ENCODE data around the gene ATP13A5.

ATP13A5 gene

GRCh38 chr3:193333229-193333628 lies 45.3 kb downstream of the ATP13A5 start:
- no peak overlapping the region for H2AFZ ChIP-seq (ENCODE audit: low read depth, low read length)
- no peaks in the 10 kb centered on the region for H3K9me3 ChIP-seq (ENCODE audit: insufficient read depth, low read length)
- H4K20me1 ChIP-seq (ENCODE audit: insufficient read depth, low read length): no peaks in the 10 kb centered on the region
- no peaks in the 10 kb centered on the region for H3K36me3 ChIP-seq (replicated peaks; ENCODE audit: low read depth, low read length)
- no peaks in the 10 kb centered on the region for H3K79me2 ChIP-seq (ENCODE audit: low read length)
- TF ChIP-seq CTCF (IDR thresholded peaks at IDR 0.05; ENCODE audit: low read depth, low read length) (no peak), EZH2phosphoT487 (IDR thresholded peaks at IDR 0.05; ENCODE audit: low read depth) (no peak)
- no peak overlapping the region for H3K27ac ChIP-seq (ENCODE audit: low read length)
- H3K4me2 ChIP-seq (ENCODE audit: low read length): no peak overlapping the region
- peaks cover 8% of the 10 kb centered on the region; the same call in 1 of the 2 replicates for H3K4me1 ChIP-seq (ENCODE audit: low read length)
- no peak overlapping the region for H3K9ac ChIP-seq (ENCODE audit: low read length)
- no peaks in the 10 kb centered on the region for H3K27me3 ChIP-seq (ENCODE audit: low read depth, low read length)
- H3K4me3 ChIP-seq (ENCODE audit: low read length): no peak overlapping the region

GRCh38 chr3:193330555-193331204 lies 47.9 kb downstream of the ATP13A5 start:
- H4K20me1 ChIP-seq (ENCODE audit: insufficient read depth, low read length): no peaks in the 10 kb centered on the region
- no peaks in the 10 kb centered on the region for H3K79me2 ChIP-seq (ENCODE audit: low read length)
- H3K9me3 ChIP-seq (ENCODE audit: insufficient read depth, low read length): no peaks in the 10 kb centered on the region
- no peak overlapping the region for H3K9ac ChIP-seq (ENCODE audit: low read length)
- H3K4me1 ChIP-seq (ENCODE audit: low read length): peaks cover 8% of the 10 kb centered on the region; the same call in 1 of the 2 replicates
- no peaks in the 10 kb centered on the region for H3K36me3 ChIP-seq (replicated peaks; ENCODE audit: low read depth, low read length)
- no peak overlapping the region for H3K4me2 ChIP-seq (ENCODE audit: low read length)
- no peak overlapping the region for H2AFZ ChIP-seq (ENCODE audit: low read depth, low read length)
- no peaks in the 10 kb centered on the region for H3K27me3 ChIP-seq (ENCODE audit: low read depth, low read length)
- H3K27ac ChIP-seq (ENCODE audit: low read length): no peak overlapping the region
- TF ChIP-seq CTCF (IDR thresholded peaks at IDR 0.05; ENCODE audit: low read depth, low read length) (no peak), EZH2phosphoT487 (IDR thresholded peaks at IDR 0.05; ENCODE audit: low read depth) (no peak)
- H3K4me3 ChIP-seq (ENCODE audit: low read length): no peak overlapping the region

- H3K4me2 ChIP-seq (ENCODE audit: low read length): no peak overlapping the region
- H3K36me3 ChIP-seq (replicated peaks; ENCODE audit: low read depth, low read length): no peaks in the 10 kb centered on the region
- H3K27ac ChIP-seq (ENCODE audit: low read length): no peak overlapping the region
- no peaks in the 10 kb centered on the region for H3K79me2 ChIP-seq (ENCODE audit: low read length)
- no peaks in the 10 kb centered on the region for H3K9me3 ChIP-seq (ENCODE audit: insufficient read depth, low read length)
- H3K27me3 ChIP-seq (ENCODE audit: low read depth, low read length): no peaks in the 10 kb centered on the region
- no peak overlapping the region for H3K4me3 ChIP-seq (ENCODE audit: low read length)
- H3K4me1 ChIP-seq (ENCODE audit: low read length): no peaks in the 10 kb centered on the region
- TF ChIP-seq EZH2phosphoT487 (IDR thresholded peaks at IDR 0.05; ENCODE audit: low read depth) (no peak), CTCF (IDR thresholded peaks at IDR 0.05; ENCODE audit: low read depth, low read length) (no peak)
- no peak overlapping the region for H2AFZ ChIP-seq (ENCODE audit: low read depth, low read length)
- no peaks in the 10 kb centered on the region for H4K20me1 ChIP-seq (ENCODE audit: insufficient read depth, low read length)
- no peak overlapping the region for H3K9ac ChIP-seq (ENCODE audit: low read length)
Measured at GRCh38 chr3:193317682-193318300, 60.8 kb downstream of the ATP13A5 start.

GRCh38 chr3:193314161-193314560 lies 64.4 kb downstream of the ATP13A5 start:
- Histone ChIP-seq H3K9ac (ENCODE audit: low read length) (no peak overlapping the region), H3K4me1 (ENCODE audit: low read length) (no peaks in the 10 kb centered on the region), H3K79me2 (ENCODE audit: low read length) (no peaks in the 10 kb centered on the region), H2AFZ (ENCODE audit: low read depth, low read length) (no peak overlapping the region), H3K36me3 (replicated peaks; ENCODE audit: low read depth, low read length) (no peaks in the 10 kb centered on the region), H3K27ac (ENCODE audit: low read length) (no peak overlapping the region), H3K4me3 (ENCODE audit: low read length) (no peak overlapping the region), H3K4me2 (ENCODE audit: low read length) (no peak overlapping the region), H4K20me1 (ENCODE audit: insufficient read depth, low read length) (no peaks in the 10 kb centered on the region), H3K9me3 (ENCODE audit: insufficient read depth, low read length) (no peaks in the 10 kb centered on the region), H3K27me3 (ENCODE audit: low read depth, low read length) (no peaks in the 10 kb centered on the region)
- TF ChIP-seq CTCF (IDR thresholded peaks at IDR 0.05; ENCODE audit: low read depth, low read length): peak; percentile 11; the same call in 1 of the 2 replicates
- no peak for TF ChIP-seq EZH2phosphoT487 (IDR thresholded peaks at IDR 0.05; ENCODE audit: low read depth)
